Heart left ventricle (tissue), 13 donors: Measurements from ENCODE around the gene ATF7IP.

Experiments used
- POLR2A ChIP-seq, 2 donors: fragments of 450-650 bp; IDR thresholded peaks; one replicate each; pipeline ENCODE4 v1.6.1; 2017; ENCODE audit warnings: antibody characterized with exemption in 2 of 2, mild to moderate bottlenecking in 2 of 2, moderate library complexity in 2 of 2
- TF ChIP-seq, protein P1 (sequence below), 12 donors: fragments of 200-600 bp; sonication (generic) in 4 of 12; IDR thresholded peaks; one replicate each; pipeline versions ENCODE4 v1.5.0 to v1.8.0; 2018 to 2022; ENCODE audit warnings: antibody characterized with exemption in 12 of 12, mild to moderate bottlenecking in 5 of 12
- donor health status: ischemic (EF 13 %, LVEDD 7.1; RV severe dilation, severe dysfunction).
- donor health status: DM: no; HTN: yes; CAD: no.
- donor health status: DM: no; HTN: no; CAD: no.
- donor health status: ischemic (EF 25% LVEDD 6.9; RV normal size, moderate dysfunction).
- donor health status: ischemic (EF 25% LVEDD 5.7; RV mildly dilated, moderate dysfunction).
- donor health status: ischemic (EF 35%, LVEDD 5.7; RV mildly dilated, moderate dysfunction).
- donor health status: nonischemic (EF 11% LVEDD 7.7; RV severe dilation, severe dysfunction).
- donor health status: DM: yes; HTN: yes; CAD: no.
- donor health status: PGD.
- donor health status: ischemic (EF 29% LVEDD 5.4; RV normal size, mild dysfunction).
- donor health status: nonischemic (EF 23%, LVEDD 6.1; RV moderate dilation, normal function).

DNA sequence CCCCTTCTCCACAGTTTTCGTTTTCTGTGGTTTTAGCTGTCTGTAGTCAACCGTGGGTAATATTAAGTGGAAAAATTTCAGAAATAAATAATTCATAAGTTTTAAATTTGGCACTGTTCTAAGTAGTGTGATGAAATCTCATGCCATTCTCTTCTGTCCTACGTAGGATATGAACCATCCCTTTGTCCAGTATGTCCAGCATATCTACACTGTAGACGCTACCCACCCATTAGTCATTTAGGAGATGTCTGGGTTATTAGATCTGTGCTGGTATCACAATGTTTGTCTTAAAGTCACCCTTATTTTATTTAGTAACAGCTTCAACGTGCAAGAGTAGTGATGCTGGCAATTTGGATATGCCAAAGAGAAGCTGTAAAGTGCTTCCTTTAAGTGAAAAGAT lies 44.7 kb downstream of the ATF7IP start:
- TF ChIP-seq, protein P1, sequence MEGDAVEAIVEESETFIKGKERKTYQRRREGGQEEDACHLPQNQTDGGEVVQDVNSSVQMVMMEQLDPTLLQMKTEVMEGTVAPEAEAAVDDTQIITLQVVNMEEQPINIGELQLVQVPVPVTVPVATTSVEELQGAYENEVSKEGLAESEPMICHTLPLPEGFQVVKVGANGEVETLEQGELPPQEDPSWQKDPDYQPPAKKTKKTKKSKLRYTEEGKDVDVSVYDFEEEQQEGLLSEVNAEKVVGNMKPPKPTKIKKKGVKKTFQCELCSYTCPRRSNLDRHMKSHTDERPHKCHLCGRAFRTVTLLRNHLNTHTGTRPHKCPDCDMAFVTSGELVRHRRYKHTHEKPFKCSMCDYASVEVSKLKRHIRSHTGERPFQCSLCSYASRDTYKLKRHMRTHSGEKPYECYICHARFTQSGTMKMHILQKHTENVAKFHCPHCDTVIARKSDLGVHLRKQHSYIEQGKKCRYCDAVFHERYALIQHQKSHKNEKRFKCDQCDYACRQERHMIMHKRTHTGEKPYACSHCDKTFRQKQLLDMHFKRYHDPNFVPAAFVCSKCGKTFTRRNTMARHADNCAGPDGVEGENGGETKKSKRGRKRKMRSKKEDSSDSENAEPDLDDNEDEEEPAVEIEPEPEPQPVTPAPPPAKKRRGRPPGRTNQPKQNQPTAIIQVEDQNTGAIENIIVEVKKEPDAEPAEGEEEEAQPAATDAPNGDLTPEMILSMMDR (IDR thresholded peaks at IDR 0.05), result no peak
- no peak for TF ChIP-seq POLR2A (IDR thresholded peaks at IDR 0.05)
